GM18505 (cell line): ENCODE data around the gene NOXO1.

ENCODE experiments used
- ATAC-seq: cut with Tn5 transposase; IDR thresholded peaks from one replicate; pipeline ENCODE4 v1.9.1; 2021; ENCODE audit not compliant: unreplicated experiment
- POLR2A ChIP-seq: IDR thresholded peaks from 4 replicates; pipeline ENCODE4 v1.6.1; 2011; ENCODE audit warnings: borderline replicate concordance; ENCODE audit not compliant: insufficient read depth, insufficient read length; ENCODE audit errors: extremely low read depth

Gene NOXO1

DNA sequence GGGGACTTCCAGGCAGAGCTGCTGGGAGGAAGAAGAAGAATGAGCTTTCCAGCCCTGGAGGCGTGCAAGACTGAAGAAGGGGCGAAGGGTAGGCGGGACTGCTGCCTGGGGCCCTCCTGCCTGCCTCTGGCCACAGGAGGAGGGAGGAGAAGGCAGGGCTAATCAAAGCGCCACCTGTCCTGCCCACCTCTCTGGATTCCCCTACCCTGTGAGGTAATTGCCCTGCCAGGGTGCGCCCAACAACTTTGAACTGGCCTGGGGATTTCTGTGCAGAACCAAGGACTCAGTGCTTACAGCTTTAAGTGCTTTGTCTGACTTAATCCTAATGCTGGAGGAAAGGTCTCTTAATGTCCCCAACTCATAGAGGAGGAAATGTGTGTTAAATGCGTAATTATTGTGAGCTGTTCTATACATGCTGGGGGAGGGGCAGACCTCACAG lies at the start of gene NOXO1:
Gene NOXO1, minus strand, starts transcription at position 72 of the 439 bp plus-strand sequence. CDS start 290 bp downstream, outside the sequence.
- TF ChIP-seq POLR2A: no peak
- no peak for ATAC-seq

DNA sequence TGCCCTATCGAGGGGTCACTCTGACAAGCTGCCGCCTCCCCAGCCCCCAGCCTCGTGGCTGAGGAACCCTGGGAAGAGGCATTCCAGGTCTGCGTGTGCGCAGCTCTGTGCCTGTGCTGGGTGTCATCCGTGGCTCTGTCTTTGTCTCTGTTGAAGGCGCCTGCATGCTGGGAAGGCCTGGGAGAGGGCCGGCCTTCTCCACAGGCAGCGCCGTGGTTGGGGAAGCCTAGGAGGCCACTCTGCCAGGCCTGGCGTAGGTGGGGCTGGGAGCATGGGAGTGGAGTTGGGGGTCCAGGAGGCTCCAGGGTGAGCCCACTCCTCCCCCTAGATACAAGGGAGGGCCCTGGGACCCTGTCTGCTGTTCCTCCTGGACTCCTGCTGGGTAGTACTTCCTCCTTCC lies 48.8 kb upstream of the NOXO1 start:
- no peak for TF ChIP-seq POLR2A
- ATAC-seq: no peak

DNA sequence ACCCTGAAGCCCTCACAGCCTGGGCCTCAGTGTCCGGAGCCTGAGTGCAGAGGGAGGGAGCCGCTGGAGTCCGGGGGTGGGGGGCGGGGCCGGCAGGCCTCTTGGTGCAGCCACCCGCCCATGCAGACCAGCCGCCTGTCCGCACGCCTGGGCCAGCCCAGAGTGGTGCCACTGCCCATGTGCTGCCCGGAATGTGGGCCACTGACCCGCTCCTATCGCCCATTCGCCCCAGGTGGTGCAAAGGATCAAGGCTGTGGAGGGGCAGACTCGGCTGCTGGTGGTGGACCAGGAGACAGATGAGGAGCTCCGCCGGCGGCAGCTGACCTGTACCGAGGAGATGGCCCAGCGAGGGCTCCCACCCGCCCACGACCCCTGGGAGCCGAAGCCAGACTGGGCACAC lies 48.1 kb upstream of the NOXO1 start:
- no peak for TF ChIP-seq POLR2A
- ATAC-seq: no peak

DNA sequence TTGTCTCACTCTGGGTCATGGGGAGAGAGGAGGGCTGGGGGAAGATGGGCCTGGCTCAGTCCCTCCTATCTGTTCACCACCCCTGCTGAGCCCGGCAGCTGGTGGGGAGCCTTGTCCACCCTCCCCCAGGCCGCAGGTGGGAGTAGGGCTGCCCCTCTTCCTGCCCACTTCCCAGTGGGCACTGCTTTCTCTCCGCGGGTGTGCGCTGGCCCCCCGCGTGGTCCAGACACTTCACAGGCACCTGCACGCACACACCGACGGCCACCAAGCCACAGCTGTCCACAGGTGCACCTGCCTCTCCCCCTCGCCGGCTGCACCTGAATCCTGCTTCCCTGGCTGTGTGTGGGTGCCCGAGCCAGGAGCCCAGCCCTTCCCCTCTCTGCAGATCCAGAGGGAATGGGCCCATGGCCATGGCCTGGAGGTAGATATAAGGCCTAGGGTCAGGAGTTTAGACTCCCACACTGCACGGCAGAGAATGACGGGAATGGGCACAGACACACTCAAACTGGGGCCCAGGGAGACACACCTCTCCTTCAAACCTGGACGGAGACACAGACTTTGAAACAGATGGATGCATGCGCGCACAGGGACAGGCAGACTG lies 47.5 kb upstream of the NOXO1 start:
- TF ChIP-seq POLR2A: no peak
- ATAC-seq: no peak

GRCh38 chr16:2028146-2028545 lies 46.9 kb upstream of the NOXO1 start:
- no peak for ATAC-seq
- TF ChIP-seq POLR2A: no peak

- no peak for TF ChIP-seq POLR2A
- ATAC-seq: no peak
Measured at GRCh38 chr16:2027024-2028010, 46.0 kb upstream of the NOXO1 start.

DNA sequence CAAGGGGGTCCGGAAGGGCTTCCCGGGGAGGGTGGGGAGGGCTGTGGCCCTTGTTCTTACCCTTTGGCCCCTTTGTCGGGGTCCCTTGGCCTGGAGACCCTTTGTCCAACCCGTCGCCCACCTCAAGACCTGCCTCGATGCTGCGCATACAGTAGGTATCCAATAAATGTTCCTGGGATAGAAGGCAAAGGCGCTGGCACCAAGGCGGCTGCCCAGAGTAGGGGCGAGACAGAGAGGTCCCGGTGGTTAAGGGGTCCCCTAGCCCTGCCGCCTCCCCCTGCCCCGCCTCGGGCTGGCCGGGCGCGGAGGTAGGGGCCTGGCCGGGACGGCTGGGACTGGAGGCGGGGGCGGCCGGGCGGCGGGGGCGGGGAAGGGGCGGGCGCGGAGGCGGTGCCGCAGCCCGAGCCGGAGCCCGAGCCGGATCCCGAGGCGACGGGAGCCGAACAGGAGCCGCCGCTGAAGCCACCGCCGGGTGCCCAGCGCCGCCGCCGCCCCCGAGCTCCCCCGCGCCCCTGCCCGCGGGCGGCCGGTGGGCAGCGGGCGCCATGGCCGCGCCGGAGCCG lies 45.3 kb upstream of the NOXO1 start, which contains the start of gene NHERF2:
Gene NHERF2, plus strand, starts transcription at position 442 of the 563 bp plus-strand sequence. Its CDS starts 104 bp downstream, at position 546.
- TF ChIP-seq POLR2A: no peak
- ATAC-seq: no peak

- ATAC-seq: no peak
- TF ChIP-seq POLR2A: no peak
Measured at GRCh38 chr16:2025878-2026460, 44.7 kb upstream of the NOXO1 start.

DNA sequence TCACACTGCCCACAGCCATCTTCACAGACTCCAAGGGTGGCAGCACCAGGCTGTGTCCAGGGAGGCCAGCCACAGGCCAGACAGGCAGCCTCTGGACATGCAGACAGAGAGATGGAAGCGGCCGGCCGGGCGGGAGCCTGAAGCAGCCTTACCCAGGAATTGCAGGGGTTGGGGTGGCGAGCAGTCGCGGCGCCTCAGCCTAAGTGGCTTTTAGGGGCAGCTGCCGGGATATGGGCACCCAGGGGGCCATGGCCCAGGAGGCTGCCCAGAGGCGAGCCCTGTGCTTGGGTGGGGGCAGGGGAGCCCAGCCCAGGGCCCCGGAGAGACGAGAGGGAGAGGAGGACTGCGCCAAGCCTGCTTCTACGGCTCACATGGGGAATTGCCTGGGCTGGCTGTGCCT lies 44.0 kb upstream of the NOXO1 start:
- ATAC-seq: no peak
- TF ChIP-seq POLR2A: no peak

DNA sequence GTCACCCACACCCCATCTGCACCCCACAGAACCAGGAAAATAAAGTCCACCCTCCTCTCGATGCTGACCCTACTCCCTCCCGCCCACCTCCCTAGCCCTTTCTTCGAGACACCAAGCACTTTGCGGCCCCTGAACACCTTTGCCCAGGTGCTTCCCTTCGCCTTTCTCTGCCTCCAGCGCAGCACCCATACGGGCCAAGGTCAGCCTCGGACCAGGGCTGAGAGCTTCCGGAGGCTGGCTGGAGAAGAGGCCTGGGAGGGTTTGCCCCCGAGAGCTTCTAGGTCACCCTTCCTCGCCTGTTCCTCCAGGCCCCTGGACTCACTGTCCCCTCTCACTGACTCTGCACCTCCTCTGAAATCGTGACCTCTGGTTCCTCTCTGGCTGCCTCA lies 42.8 kb upstream of the NOXO1 start:
- no peak for ATAC-seq

GRCh38 chr16:2023092-2024031 lies 42.1 kb upstream of the NOXO1 start:
- peak; percentile 53 for ATAC-seq
- peak; percentile 48 for TF ChIP-seq POLR2A

More for the DNA sequence above, 42.8 kb upstream of the NOXO1 start:
- no peak for TF ChIP-seq POLR2A

GRCh38 chr16:2022723-2023091 lies 41.4 kb upstream of the NOXO1 start:
- TF ChIP-seq POLR2A: no peak
- peak; percentile 16 for ATAC-seq
